ENCODE results near the gene TAS2R9. TPM values are rescaled to one million over a fixed set of nuclear protein-coding genes. Genes with fewer than 3 reads are reported as not detected.

The TAS2R9 gene
- total RNA-seq, 1 experiment from 2014 or later: not detected

DNA sequence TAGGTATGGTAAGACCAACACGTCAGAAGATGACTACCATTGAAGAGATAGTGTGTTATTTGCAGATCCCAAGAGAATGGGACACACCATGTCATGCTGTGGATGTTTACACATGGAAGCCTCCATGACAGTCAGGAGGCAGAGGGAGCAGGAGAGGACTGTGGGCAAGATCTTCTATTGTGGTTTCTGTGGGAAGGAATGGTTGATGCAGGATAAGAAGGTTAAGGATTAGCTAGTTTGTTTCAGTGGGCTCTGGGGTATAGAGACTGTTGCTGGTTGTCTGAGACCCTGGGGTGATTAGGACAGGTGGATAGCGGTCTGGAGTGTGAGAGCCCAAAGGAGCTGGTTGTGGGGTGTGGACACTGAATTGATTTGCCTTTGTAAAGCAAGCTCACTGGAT lies 30.9 kb downstream of the TAS2R9 start:
- no peak for ATAC-seq
- no peaks in the 10 kb centered on the region for H4K20me1 ChIP-seq (ENCODE audit: low read length)
- no peaks in the 10 kb centered on the region for H3K9me3 ChIP-seq (ENCODE audit: low read length)
- no peak for TF ChIP-seq EZH2 (IDR thresholded peaks at IDR 0.05; ENCODE audit: low read length, unreplicated experiment)
- TF ChIP-seq, protein P1, sequence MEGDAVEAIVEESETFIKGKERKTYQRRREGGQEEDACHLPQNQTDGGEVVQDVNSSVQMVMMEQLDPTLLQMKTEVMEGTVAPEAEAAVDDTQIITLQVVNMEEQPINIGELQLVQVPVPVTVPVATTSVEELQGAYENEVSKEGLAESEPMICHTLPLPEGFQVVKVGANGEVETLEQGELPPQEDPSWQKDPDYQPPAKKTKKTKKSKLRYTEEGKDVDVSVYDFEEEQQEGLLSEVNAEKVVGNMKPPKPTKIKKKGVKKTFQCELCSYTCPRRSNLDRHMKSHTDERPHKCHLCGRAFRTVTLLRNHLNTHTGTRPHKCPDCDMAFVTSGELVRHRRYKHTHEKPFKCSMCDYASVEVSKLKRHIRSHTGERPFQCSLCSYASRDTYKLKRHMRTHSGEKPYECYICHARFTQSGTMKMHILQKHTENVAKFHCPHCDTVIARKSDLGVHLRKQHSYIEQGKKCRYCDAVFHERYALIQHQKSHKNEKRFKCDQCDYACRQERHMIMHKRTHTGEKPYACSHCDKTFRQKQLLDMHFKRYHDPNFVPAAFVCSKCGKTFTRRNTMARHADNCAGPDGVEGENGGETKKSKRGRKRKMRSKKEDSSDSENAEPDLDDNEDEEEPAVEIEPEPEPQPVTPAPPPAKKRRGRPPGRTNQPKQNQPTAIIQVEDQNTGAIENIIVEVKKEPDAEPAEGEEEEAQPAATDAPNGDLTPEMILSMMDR (conservative IDR thresholded peaks at IDR 0.05; ENCODE audit: low read depth, low read length): no peak
- TF ChIP-seq EZH2phosphoT487 (IDR thresholded peaks at IDR 0.05; ENCODE audit: borderline replicate concordance, low read length): no peak
- no TSS peak for BruUV-seq (replicated peaks)
- no peak overlapping the region for H3K4me2 ChIP-seq (ENCODE audit: low read length)
- H3K36me3 ChIP-seq (ENCODE audit: low read depth, low read length): no peaks in the 10 kb centered on the region
- H2AFZ ChIP-seq (ENCODE audit: low read length): no peak overlapping the region
- intact Hi-C loops (cut with micrococcal nuclease): no loop called here
- H3K9ac ChIP-seq (ENCODE audit: low read length): no peak overlapping the region
- H3F3A ChIP-seq (ENCODE audit: low read length, unreplicated experiment): no peaks in the 10 kb centered on the region
- no peak overlapping the region for H3K4me3 ChIP-seq (ENCODE audit: low read length)
- H3K9me2 ChIP-seq (replicated peaks; ENCODE audit: low read length): no peaks in the 10 kb centered on the region
- H3K27me3 ChIP-seq (ENCODE audit: low read length): peaks cover 12% of the 10 kb centered on the region; the same call in 1 of the 2 replicates
- H3K27ac ChIP-seq (ENCODE audit: low read length): no peak overlapping the region
- no peak for DNase-seq
- CTCF ChIA-PET: no interaction called here
- H3K79me2 ChIP-seq (ENCODE audit: low read length): no peaks in the 10 kb centered on the region
- no peaks in the 10 kb centered on the region for H3K4me1 ChIP-seq (ENCODE audit: insufficient read depth, low read length)
- POLR2A ChIA-PET (ENCODE audit: unreplicated experiment): no interaction called here

DNA sequence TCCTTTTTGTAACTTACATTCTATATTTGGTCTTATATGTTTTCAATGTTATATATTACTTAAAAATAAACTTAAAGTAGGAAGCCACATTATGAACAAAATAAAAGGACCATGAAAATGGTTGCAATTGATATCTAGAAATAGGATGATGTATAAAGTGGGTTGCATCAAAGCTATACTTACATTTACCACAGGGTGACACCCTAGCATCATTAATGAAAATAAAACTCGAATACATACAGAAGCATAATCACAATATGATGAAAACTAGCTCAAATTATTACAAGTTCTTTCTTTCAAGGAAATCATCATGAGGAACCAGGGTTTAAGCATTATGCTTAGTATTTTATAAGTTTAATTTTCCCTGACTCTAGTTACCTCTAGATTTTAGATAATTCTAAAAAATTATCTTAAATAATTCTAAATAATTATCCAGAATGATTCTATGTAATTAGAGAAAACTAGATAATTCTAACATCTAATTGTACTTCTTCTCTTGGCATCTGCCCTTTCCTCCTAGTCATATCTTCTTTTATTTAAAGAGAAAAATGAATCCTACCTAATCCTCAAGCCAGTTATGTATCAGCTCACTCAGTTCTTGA lies 38.7 kb downstream of the TAS2R9 start:
- Histone ChIP-seq H2AFZ (ENCODE audit: low read length) (no peak overlapping the region), H3K9me3 (ENCODE audit: low read length) (no peaks in the 10 kb centered on the region), H3K4me1 (ENCODE audit: insufficient read depth, low read length) (no peaks in the 10 kb centered on the region), H3K4me3 (ENCODE audit: low read length) (no peak overlapping the region), H3K9ac (ENCODE audit: low read length) (no peak overlapping the region), H3K79me2 (ENCODE audit: low read length) (no peaks in the 10 kb centered on the region), H3F3A (ENCODE audit: low read length, unreplicated experiment) (no peaks in the 10 kb centered on the region), H3K27ac (ENCODE audit: low read length) (no peak overlapping the region), H3K9me2 (replicated peaks; ENCODE audit: low read length) (no peaks in the 10 kb centered on the region), H4K20me1 (ENCODE audit: low read length) (no peaks in the 10 kb centered on the region), H3K27me3 (ENCODE audit: low read length) (peaks cover 71% of the 10 kb centered on the region), H3K4me2 (ENCODE audit: low read length) (no peak overlapping the region), H3K36me3 (ENCODE audit: low read depth, low read length) (no peaks in the 10 kb centered on the region)
- TF ChIP-seq EZH2 (IDR thresholded peaks at IDR 0.05; ENCODE audit: low read length, unreplicated experiment): no peak
- TF ChIP-seq, protein P1 (conservative IDR thresholded peaks at IDR 0.05; ENCODE audit: low read depth, low read length): peak; percentile 69
- CTCF ChIA-PET: interaction anchor here (0.6 to 1.3 kb wide), 6 partner anchors 113 to 735 kb away, joined by 3 to 14 read pairs (median 5); no protein-coding TSS in a partner anchor
- ATAC-seq (peak; percentile 46; the same call in 1 of the 2 replicates), DNase-seq (peak; percentile 56)
- no TSS peak for BruUV-seq (replicated peaks)
- intact Hi-C loops (cut with micrococcal nuclease): loop anchor here (1.0 to 5.0 kb wide), 5 partner anchors 130 to 736 kb away; no protein-coding TSS in a partner anchor
- POLR2A ChIA-PET (ENCODE audit: unreplicated experiment): no interaction called here

DNA sequence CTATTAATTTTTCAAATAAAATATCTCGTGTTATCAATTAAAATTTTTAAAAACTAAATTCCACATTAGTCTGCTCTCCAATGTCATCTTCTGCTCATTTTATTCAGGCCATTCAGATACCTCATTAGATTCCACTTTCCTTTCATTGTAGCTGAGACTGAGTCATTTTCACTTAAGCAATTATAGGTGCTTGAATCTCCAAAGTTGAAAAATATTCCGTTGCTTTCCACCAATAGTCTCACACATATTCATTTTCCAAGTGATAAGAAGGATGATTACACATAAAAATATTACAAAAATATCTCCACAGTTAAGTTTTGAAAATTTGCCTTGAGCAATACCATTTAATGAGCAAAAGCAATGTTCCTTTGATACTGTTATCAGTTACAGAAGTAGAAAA lies 50.3 kb downstream of the TAS2R9 start:
- TF ChIP-seq EZH2phosphoT487 (IDR thresholded peaks at IDR 0.05; ENCODE audit: borderline replicate concordance, low read length): no peak
- TF ChIP-seq, protein P1 (conservative IDR thresholded peaks at IDR 0.05; ENCODE audit: low read depth, low read length): no peak
- TF ChIP-seq EZH2 (IDR thresholded peaks at IDR 0.05; ENCODE audit: low read length, unreplicated experiment): no peak
- CTCF ChIA-PET: no interaction called here
- DNase-seq: no peak
- Histone ChIP-seq H4K20me1 (ENCODE audit: low read length) (no peaks in the 10 kb centered on the region), H2AFZ (ENCODE audit: low read length) (no peak overlapping the region), H3K27me3 (ENCODE audit: low read length) (peaks cover 5% of the 10 kb centered on the region; the same call in 1 of the 2 replicates), H3K79me2 (ENCODE audit: low read length) (no peaks in the 10 kb centered on the region), H3K9me3 (ENCODE audit: low read length) (no peaks in the 10 kb centered on the region), H3K4me3 (ENCODE audit: low read length) (no peak overlapping the region), H3K27ac (ENCODE audit: low read length) (no peak overlapping the region), H3K4me1 (ENCODE audit: insufficient read depth, low read length) (no peaks in the 10 kb centered on the region), H3K36me3 (ENCODE audit: low read depth, low read length) (no peaks in the 10 kb centered on the region), H3K9me2 (replicated peaks; ENCODE audit: low read length) (no peaks in the 10 kb centered on the region), H3K9ac (ENCODE audit: low read length) (no peak overlapping the region), H3K4me2 (ENCODE audit: low read length) (no peak overlapping the region), H3F3A (ENCODE audit: low read length, unreplicated experiment) (no peaks in the 10 kb centered on the region)
- ATAC-seq: no peak
- POLR2A ChIA-PET (ENCODE audit: unreplicated experiment): no interaction called here
- BruUV-seq (replicated peaks): no TSS peak
- intact Hi-C loops (cut with micrococcal nuclease): no loop called here

All from PC-3 (cell line).